ENCODE results near the gene GNAZ. TPM values are rescaled to one million over a fixed set of nuclear protein-coding genes. Genes with fewer than 3 reads are reported as not detected.

Gene GNAZ
- total RNA-seq, 1 experiment from 2014 or later = 33.0 TPM

GRCh38 chr22:23158516-23159290 lies 88.4 kb downstream of the GNAZ start:
- H3K9me3 ChIP-seq (ENCODE audit: low read length) = no peaks in the 10 kb centered on the region
- no peaks in the 10 kb centered on the region for H3K9me2 ChIP-seq (replicated peaks; ENCODE audit: insufficient read depth, low read length)
- H3K4me3 ChIP-seq (ENCODE audit: low read length) = no peak overlapping the region
- no peak overlapping the region for H3K4me2 ChIP-seq (ENCODE audit: low read depth, low read length, poor library complexity, severe bottlenecking)
- H3K27ac ChIP-seq (ENCODE audit: low read length) = no peak overlapping the region
- DNase-seq = no peak
- no peak overlapping the region for H2AFZ ChIP-seq (ENCODE audit: low read length)
- H3K36me3 ChIP-seq (ENCODE audit: insufficient read depth, low read length) = 0 out of 2 replicates have a peak, but pooled peaks cover 3% of the 10 kb centered on the region
- no peaks in the 10 kb centered on the region for H3K27me3 ChIP-seq (ENCODE audit: low read length)
- no peak overlapping the region for H3K9ac ChIP-seq (ENCODE audit: low read length)
- no peaks in the 10 kb centered on the region for H4K20me1 ChIP-seq (ENCODE audit: insufficient read depth, low read depth, low read length)
- H3K4me1 ChIP-seq (ENCODE audit: low read length) = peaks cover 9% of the 10 kb centered on the region
- no peaks in the 10 kb centered on the region for H3K79me2 ChIP-seq (ENCODE audit: low read length)

- Histone ChIP-seq H3K4me1 (ENCODE audit: low read length) (peaks cover 9% of the 10 kb centered on the region), H2AFZ (ENCODE audit: low read length) (no peak overlapping the region), H3K27ac (ENCODE audit: low read length) (no peak overlapping the region), H3K9me3 (ENCODE audit: low read length) (no peaks in the 10 kb centered on the region), H3K4me2 (ENCODE audit: low read depth, low read length, poor library complexity, severe bottlenecking) (no peak overlapping the region), H3K9me2 (replicated peaks; ENCODE audit: insufficient read depth, low read length) (no peaks in the 10 kb centered on the region), H4K20me1 (ENCODE audit: insufficient read depth, low read depth, low read length) (no peaks in the 10 kb centered on the region), H3K9ac (ENCODE audit: low read length) (no peak overlapping the region), H3K4me3 (ENCODE audit: low read length) (no peak overlapping the region), H3K79me2 (ENCODE audit: low read length) (no peaks in the 10 kb centered on the region), H3K27me3 (ENCODE audit: low read length) (no peaks in the 10 kb centered on the region), H3K36me3 (ENCODE audit: insufficient read depth, low read length) (0 out of 2 replicates have a peak, but pooled peaks cover 2% of the 10 kb centered on the region)
- DNase-seq = no peak
Observed at GRCh38 chr22:23159291-23159630, 88.9 kb downstream of the GNAZ start.

- Histone ChIP-seq H2AFZ (ENCODE audit: low read length) (no peak overlapping the region), H3K27me3 (ENCODE audit: low read length) (no peaks in the 10 kb centered on the region), H3K9me2 (replicated peaks; ENCODE audit: insufficient read depth, low read length) (no peaks in the 10 kb centered on the region), H3K4me2 (ENCODE audit: low read depth, low read length, poor library complexity, severe bottlenecking) (no peak overlapping the region), H3K4me1 (ENCODE audit: low read length) (peaks cover 9% of the 10 kb centered on the region), H3K27ac (ENCODE audit: low read length) (no peak overlapping the region), H3K36me3 (ENCODE audit: insufficient read depth, low read length) (no peaks in the 10 kb centered on the region), H4K20me1 (ENCODE audit: insufficient read depth, low read depth, low read length) (no peaks in the 10 kb centered on the region), H3K9ac (ENCODE audit: low read length) (no peak overlapping the region), H3K79me2 (ENCODE audit: low read length) (no peaks in the 10 kb centered on the region), H3K9me3 (ENCODE audit: low read length) (no peaks in the 10 kb centered on the region), H3K4me3 (ENCODE audit: low read length) (no peak overlapping the region)
- no peak for DNase-seq
Observed at GRCh38 chr22:23161029-23161428, 90.7 kb downstream of the GNAZ start.

GRCh38 chr22:23161574-23161973 lies 91.3 kb downstream of the GNAZ start:
- no peaks in the 10 kb centered on the region for H3K27me3 ChIP-seq (ENCODE audit: low read length)
- no peaks in the 10 kb centered on the region for H4K20me1 ChIP-seq (ENCODE audit: insufficient read depth, low read depth, low read length)
- no peak for DNase-seq
- no peak overlapping the region for H3K4me3 ChIP-seq (ENCODE audit: low read length)
- H3K9ac ChIP-seq (ENCODE audit: low read length) = no peak overlapping the region
- H3K36me3 ChIP-seq (ENCODE audit: insufficient read depth, low read length) = no peaks in the 10 kb centered on the region
- H3K4me2 ChIP-seq (ENCODE audit: low read depth, low read length, poor library complexity, severe bottlenecking) = no peak overlapping the region
- no peaks in the 10 kb centered on the region for H3K9me2 ChIP-seq (replicated peaks; ENCODE audit: insufficient read depth, low read length)
- peaks cover 5% of the 10 kb centered on the region for H3K4me1 ChIP-seq (ENCODE audit: low read length)
- no peaks in the 10 kb centered on the region for H3K79me2 ChIP-seq (ENCODE audit: low read length)
- H2AFZ ChIP-seq (ENCODE audit: low read length) = no peak overlapping the region
- H3K27ac ChIP-seq (ENCODE audit: low read length) = no peak overlapping the region
- H3K9me3 ChIP-seq (ENCODE audit: low read length) = no peaks in the 10 kb centered on the region

GRCh38 chr22:23163665-23164064 lies 93.3 kb downstream of the GNAZ start:
- Histone ChIP-seq H2AFZ (ENCODE audit: low read length) (no peak overlapping the region), H4K20me1 (ENCODE audit: insufficient read depth, low read depth, low read length) (no peaks in the 10 kb centered on the region), H3K9ac (ENCODE audit: low read length) (no peak overlapping the region), H3K4me3 (ENCODE audit: low read length) (no peak overlapping the region), H3K79me2 (ENCODE audit: low read length) (no peaks in the 10 kb centered on the region), H3K36me3 (ENCODE audit: insufficient read depth, low read length) (no peaks in the 10 kb centered on the region), H3K9me3 (ENCODE audit: low read length) (no peaks in the 10 kb centered on the region), H3K9me2 (replicated peaks; ENCODE audit: insufficient read depth, low read length) (no peaks in the 10 kb centered on the region), H3K27ac (ENCODE audit: low read length) (no peak overlapping the region), H3K4me1 (ENCODE audit: low read length) (peaks cover 7% of the 10 kb centered on the region), H3K27me3 (ENCODE audit: low read length) (no peaks in the 10 kb centered on the region), H3K4me2 (ENCODE audit: low read depth, low read length, poor library complexity, severe bottlenecking) (no peak overlapping the region)
- DNase-seq = no peak

- Histone ChIP-seq H3K9ac (ENCODE audit: low read length) (no peak overlapping the region), H3K4me3 (ENCODE audit: low read length) (no peak overlapping the region), H4K20me1 (ENCODE audit: insufficient read depth, low read depth, low read length) (no peaks in the 10 kb centered on the region), H3K27me3 (ENCODE audit: low read length) (no peaks in the 10 kb centered on the region), H3K4me1 (ENCODE audit: low read length) (peaks cover 7% of the 10 kb centered on the region), H2AFZ (ENCODE audit: low read length) (no peak overlapping the region), H3K36me3 (ENCODE audit: insufficient read depth, low read length) (no peaks in the 10 kb centered on the region), H3K9me3 (ENCODE audit: low read length) (no peaks in the 10 kb centered on the region), H3K9me2 (replicated peaks; ENCODE audit: insufficient read depth, low read length) (no peaks in the 10 kb centered on the region), H3K27ac (ENCODE audit: low read length) (no peak overlapping the region), H3K79me2 (ENCODE audit: low read length) (no peaks in the 10 kb centered on the region), H3K4me2 (ENCODE audit: low read depth, low read length, poor library complexity, severe bottlenecking) (no peak overlapping the region)
- no peak for DNase-seq
Observed at GRCh38 chr22:23164091-23164490, 93.8 kb downstream of the GNAZ start.

- peaks cover 7% of the 10 kb centered on the region for H3K4me1 ChIP-seq (ENCODE audit: low read length)
- no peaks in the 10 kb centered on the region for H3K36me3 ChIP-seq (ENCODE audit: insufficient read depth, low read length)
- H2AFZ ChIP-seq (ENCODE audit: low read length) = no peak overlapping the region
- H3K9me3 ChIP-seq (ENCODE audit: low read length) = no peaks in the 10 kb centered on the region
- H3K9ac ChIP-seq (ENCODE audit: low read length) = no peak overlapping the region
- no peak overlapping the region for H3K27ac ChIP-seq (ENCODE audit: low read length)
- H3K27me3 ChIP-seq (ENCODE audit: low read length) = no peaks in the 10 kb centered on the region
- no peak overlapping the region for H3K4me2 ChIP-seq (ENCODE audit: low read depth, low read length, poor library complexity, severe bottlenecking)
- no peak overlapping the region for H3K4me3 ChIP-seq (ENCODE audit: low read length)
- no peaks in the 10 kb centered on the region for H3K9me2 ChIP-seq (replicated peaks; ENCODE audit: insufficient read depth, low read length)
- H4K20me1 ChIP-seq (ENCODE audit: insufficient read depth, low read depth, low read length) = no peaks in the 10 kb centered on the region
- no peak for DNase-seq
- H3K79me2 ChIP-seq (ENCODE audit: low read length) = no peaks in the 10 kb centered on the region
Observed at GRCh38 chr22:23166042-23166831, 95.9 kb downstream of the GNAZ start.

- Histone ChIP-seq H3K9ac (ENCODE audit: low read length) (no peak overlapping the region), H3K4me3 (ENCODE audit: low read length) (no peak overlapping the region), H3K79me2 (ENCODE audit: low read length) (no peaks in the 10 kb centered on the region), H2AFZ (ENCODE audit: low read length) (no peak overlapping the region), H3K9me3 (ENCODE audit: low read length) (no peaks in the 10 kb centered on the region), H3K9me2 (replicated peaks; ENCODE audit: insufficient read depth, low read length) (no peaks in the 10 kb centered on the region), H3K27me3 (ENCODE audit: low read length) (no peaks in the 10 kb centered on the region), H3K27ac (ENCODE audit: low read length) (no peak overlapping the region), H4K20me1 (ENCODE audit: insufficient read depth, low read depth, low read length) (no peaks in the 10 kb centered on the region), H3K36me3 (ENCODE audit: insufficient read depth, low read length) (no peaks in the 10 kb centered on the region), H3K4me1 (ENCODE audit: low read length) (peaks cover 7% of the 10 kb centered on the region), H3K4me2 (ENCODE audit: low read depth, low read length, poor library complexity, severe bottlenecking) (no peak overlapping the region)
- DNase-seq = no peak
Observed at GRCh38 chr22:23166841-23167616, 96.7 kb downstream of the GNAZ start.

All from Karpas-422 (cell line).